CD4-positive, alpha-beta T cell treated with Interleukin-2 at 100 ng/mL for 4 hours (primary cell): ENCODE results near the gene RARA.

Experiments
- DNase-seq: peaks from one replicate; pipeline ENCODE4 v3.0.0-alpha.2; 2020; ENCODE audit warnings: low spot score

Gene RARA

DNA sequence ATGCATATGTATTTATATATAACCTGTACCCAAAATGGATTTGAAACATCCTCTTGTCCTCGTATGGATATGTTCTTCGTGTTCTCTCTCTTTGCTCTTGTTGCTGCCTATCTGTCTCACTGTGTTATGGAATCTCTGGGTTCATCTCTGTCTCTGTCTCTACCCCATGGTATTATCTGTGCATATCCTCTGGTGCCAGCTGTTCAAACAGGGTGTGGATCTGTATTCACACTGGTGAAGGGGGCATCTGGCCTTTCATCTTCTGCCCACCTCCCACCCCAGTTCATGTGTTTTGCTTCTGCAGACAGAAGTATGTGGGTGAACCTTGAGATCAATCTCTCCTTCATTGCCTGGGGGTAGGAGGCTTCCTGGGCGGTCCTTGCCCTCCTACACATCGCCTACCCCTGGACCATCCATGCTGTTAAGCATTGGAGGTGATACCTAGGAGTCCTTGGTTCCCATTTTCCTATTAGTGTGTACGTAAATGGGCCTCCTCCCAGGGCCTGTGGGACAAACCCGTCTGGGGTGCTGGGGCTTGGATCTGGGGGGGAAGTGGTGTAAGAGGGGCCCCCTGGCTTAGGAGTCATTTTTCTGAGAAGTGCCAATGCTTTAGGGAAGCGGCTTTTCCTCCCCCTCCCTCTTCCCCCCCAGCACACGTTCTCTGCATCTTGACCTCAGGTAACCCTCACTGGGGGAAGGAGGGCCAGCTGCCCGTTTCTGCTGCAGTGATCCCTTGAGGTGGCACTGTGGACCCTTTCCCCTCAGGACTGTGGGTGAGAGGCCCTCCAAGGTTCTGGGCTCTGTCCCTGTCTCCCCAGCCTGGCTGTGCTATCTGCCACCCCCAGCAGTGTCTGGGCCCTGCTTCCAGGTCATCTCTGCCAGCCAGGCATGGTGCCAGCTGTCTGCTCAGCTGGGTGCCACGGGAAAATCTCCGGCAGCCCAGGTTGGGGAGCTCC is 21.1 kb downstream of the RARA start:
- DNase-seq, result peak; percentile 50

DNA sequence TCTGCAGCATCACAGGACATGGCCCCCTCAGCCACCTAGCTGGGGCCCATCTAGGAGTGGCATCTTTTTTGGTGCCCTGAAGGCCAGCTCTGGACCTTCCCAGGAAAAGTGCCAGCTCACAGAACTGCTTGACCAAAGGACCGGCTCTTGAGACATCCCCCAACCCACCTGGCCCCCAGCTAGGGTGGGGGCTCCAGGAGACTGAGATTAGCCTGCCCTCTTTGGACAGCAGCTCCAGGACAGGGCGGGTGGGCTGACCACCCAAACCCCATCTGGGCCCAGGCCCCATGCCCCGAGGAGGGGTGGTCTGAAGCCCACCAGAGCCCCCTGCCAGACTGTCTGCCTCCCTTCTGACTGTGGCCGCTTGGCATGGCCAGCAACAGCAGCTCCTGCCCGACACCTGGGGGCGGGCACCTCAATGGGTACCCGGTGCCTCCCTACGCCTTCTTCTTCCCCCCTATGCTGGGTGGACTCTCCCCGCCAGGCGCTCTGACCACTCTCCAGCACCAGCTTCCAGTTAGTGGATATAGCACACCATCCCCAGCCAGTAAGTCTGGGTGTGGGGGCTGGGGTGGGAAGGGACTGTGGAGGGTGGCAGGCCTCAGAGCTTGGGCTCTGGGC is 22.0 kb downstream of the RARA start:
- DNase-seq, result no peak

DNA sequence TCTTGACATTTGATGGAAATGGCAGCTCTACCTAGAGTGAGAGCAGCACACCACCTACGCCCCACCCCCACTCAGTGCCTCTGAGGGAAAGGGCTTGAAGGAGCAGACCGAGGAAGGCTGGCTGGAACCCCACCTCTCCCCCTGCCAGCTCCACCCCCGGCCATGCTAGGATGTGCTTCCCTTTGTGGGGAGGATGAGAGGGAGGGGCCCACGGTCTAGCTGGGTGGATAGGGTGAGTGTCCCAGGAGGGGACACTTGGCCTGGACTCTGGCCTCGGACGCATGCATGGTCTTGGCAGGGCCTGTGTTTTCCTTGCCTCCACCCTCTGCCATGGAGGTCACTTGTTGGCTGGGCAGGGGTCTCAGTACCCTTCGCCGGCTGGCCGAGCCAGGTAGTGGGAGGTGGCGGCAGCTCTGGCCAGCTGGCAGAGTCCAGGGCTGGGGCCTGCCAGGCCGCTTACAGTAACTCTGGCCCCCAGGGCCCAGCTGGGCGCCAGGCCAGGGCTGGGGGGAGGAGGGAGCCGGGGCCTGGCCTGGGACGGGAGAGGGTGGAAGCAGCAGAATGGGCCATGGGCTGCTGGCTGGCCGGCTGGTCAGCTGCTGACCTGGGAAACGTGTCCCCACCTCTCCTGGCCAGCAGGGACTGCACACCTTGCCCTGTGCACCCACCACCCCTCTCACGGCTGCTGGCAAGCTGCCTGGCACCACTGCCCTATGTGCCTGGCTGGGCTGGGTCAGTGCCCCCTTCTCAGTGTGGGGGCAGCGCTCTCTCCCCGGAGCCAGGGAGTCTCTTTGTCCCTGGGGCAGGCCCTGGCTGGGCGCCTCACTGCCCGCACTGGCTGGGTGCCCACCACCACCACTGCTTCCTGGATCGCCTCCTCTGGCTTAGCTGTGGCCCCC is 23.0 kb downstream of the RARA start:
- no peak for DNase-seq

DNA sequence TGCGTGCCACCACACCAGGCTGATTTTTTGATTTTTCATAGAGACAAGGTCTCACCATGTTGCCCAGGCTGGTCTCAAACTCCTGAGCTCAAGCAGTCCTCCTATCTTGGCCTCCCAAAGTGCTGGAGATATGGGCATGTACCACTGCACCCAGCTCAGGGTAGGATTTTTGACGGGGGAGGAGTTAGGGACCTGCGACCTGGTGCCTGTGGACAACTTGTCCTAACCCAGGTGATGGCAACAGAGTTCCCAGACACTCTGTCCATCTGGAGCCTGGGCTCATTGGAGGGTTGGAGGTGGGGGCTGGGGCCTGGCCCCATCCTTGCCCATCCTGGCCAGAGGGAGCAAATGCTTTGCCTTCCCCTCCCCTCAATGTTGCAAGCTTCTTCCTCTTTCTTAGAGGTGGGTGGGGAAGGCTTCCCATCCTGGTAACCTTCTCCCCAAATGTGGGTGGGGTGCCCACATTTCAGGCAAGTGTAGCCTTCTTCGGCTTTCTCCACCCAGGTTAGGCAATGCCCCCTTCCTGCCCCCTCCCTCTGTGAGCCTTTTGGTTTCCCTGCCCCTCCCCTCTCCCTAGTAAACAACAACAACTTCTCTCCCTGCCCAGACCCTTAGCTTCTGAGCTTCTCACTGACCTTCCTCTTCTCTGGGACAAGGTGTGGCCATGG is 24.9 kb downstream of the RARA start:
- DNase-seq, result no peak

DNA sequence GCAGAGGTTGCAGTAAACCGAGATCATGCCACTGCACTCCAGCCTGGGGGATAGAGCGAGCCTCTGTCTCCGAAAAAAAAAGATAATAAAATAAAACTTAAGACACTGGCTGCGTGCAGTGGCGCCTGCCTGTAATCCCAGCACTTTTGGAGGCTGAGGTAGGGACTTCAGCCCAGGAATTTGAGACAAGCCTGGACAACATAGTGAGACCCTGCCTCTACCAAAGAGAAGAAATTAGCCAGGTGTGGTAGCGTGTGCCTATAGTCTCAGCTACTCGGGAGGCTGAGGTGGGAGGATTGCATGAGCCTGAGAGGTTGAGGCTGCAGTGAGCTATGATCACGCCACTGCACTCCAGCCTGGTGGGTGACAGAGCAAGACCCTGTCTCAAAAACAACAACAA is 26.6 kb downstream of the RARA start:
- DNase-seq, result no peak

DNA sequence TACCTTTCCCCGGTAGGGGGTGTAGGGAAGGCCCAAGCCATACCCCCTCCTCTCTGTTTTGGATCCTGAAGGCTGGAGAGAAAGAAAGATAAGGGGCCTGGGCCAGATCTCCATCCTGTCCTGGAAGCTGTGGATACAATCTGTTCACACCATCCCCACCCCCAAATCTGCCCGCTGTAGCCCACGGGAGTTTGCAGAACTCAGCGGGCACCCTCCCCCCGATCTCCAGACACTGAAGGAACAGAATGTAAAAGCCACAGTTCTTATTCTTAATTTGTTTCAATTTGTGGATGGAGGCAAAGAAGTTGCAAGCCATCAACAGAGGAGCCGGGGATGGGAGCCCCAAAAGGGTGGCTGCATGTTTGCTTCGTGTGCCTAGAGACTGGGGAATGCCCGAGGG is 28.4 kb downstream of the RARA start:
- no peak for DNase-seq

DNA sequence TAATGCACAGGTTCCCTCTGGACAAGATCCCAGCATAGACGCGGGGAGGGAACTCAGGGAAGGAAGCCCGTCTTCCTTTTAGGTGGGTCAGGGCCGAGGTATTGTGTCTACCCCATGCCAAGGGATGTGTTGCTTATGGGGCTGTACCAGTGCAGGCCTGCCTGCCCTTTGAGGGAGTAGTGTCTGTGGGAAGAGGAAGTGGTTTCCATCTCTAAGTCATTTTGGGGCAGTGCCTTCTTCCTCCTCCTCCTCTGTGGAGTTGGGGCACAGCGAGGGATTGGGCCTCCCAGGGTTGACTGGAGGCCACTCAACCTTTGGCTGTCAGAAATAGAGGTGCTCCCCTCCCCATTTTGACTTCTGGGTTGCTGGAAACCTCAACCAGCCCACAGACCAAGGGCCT is 29.1 kb downstream of the RARA start:
- DNase-seq, result no peak

DNA sequence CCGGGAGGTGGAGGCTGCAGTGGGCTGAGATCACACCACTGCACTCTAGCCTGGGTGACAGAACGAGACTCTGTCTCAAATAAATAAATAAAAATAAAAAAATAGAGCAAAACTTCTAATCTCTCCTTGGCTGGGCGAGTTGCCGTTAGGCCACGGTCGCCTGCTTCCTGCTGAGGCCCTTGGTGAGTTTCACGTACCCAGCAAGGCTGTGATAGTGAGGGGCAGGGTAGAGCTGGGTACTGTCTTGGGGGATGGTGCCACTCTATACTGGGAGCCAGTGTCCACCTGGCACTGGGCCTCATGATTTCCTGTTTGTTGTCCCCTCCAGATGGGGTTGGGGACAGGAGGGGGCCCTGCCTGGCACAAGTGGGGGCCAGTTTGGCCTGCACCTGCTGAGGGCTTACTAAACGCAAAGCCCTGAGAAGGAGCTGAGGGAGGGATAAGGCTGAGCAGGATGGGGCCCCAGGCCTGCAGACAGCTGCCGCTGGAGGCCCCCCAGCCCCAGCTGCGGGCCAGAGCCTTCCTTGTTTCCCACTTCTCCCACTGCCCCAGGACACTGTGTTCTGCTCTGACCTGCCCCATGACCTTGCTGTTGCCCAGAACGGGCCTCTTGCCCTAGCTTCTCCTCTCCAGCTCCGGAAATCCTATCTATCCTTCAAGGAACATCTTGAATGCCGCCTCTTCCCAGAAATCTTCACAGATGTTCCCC is 30.1 kb downstream of the RARA start:
- no peak for DNase-seq

DNA sequence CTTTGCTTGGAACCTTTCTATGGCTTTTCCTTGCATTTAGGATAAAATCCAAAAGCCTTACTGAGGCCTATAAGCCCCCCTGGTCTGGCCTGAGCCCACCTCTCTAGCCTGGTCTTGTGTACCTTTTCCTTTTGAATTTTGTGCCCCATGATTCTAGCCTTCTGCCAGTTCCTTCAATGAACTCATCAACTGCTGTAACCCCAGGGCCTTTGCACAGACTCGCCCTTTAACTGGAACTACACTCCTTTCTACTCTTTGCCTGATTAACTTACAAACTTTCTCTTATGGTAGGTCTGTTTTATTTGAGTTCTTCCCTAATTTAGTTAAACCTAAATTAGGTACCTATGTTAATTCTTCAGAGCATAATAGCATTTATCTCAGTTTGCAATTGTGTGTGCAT is 31.3 kb downstream of the RARA start:
- no peak for DNase-seq

DNA sequence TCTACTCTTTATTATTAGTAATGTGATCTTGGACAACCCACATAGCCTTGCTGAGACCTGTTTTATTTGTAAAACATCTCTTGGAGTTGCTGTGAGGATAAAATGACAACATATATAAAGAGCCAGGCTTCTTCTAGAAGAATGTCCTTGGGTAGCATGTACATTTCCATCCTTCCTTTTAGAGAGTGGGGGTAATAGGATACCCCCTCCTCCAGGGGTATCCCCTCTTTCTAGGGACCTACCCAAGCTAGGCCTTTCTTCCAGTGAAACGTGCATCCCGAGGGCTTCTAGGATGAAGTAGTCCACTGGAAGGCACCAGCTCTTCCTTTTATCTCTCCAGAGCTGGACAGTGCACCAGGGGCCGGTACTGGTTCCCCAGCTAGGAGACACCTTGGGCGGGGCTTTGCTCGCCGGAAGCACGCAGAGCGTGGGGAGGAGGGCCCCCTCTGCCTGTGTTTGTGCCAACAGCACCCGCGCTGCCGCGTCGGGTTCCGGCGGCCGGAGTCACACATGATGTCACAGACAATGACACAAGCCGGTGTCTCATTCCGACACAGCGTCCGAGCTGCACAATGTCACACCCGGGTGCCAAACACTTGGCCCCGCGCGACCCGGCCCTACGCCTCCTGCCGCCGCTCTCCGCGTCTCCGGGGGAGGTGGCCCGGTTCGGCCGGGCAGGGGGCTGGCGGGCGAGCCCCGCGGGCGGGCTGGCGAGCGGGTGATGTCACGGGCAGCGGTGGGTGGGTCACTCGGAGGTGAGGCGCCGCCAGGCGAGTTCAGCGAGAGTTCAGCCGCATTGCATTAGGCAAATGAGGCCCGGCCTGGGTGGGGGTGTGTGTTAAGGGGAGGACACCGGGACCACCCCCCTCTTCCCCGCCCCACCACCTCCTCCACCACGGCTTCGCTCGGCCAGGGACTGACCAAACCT is 32.2 kb downstream of the RARA start:
- DNase-seq, result peak; percentile 86

DNA sequence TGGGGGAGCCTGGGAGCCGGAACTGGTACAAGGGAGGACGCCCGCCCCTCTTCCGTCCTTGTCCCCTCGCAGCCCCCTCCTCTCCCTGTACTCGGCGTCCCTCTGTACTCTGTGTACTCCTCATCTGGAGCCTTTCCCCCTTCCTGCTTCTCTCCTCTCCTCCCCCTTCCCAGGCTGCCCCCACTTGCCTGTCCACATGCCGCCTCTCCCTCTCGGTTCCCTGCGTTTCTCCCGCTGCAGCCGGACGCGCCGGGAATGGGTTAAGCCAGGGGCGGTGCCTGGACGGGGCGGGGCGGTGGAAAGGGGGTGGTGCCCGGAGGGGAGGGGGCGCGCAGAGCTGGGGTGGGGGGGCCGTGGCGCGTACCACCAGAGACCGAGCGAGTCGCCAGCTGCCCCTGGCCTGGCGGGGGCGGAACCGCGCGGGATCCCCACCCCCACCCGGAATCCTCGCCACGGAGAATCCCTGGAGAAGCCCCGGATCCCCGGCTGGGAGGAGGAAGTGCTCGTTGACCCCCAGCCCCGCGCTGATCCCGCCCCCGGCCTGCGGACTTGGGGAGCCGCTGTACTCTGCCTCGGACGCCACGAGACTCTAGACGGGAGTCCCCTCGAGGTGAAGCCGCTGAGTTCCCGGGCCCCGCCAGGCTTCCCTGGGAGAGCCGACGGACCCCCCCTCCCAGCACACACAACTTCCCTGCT is 33.0 kb downstream of the RARA start:
- DNase-seq, result no peak

DNA sequence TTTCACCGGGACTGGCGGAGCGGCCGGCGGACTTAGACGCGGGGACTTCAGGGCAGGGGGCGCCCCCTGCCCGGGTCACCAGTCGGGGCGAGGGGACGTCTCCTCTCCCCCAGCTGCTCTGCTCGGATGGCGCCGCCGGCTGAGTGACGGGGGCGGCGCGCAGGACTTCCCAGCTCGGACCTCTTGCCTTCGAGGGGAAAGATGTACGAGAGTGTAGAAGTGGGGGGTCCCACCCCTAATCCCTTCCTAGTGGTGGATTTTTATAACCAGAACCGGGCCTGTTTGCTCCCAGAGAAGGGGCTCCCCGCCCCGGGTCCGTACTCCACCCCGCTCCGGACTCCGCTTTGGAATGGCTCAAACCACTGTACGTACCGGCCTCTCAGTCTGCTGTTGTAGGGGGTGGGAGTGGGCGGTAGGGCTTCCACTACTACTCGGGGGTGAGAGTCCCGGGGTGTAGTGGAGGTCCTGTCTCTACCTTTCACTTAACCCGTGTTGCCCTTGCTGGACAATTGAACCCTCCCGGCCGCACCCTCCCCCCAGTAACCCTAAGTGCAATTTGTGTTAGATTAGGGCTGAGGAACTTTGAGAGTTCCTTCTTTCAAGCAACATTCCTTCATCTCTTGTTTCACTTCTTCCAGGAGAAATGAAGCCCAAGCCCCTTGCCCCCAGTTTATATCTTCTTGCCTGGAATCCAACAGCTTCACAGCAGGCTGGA is 33.7 kb downstream of the RARA start:
- DNase-seq, result no peak

DNA sequence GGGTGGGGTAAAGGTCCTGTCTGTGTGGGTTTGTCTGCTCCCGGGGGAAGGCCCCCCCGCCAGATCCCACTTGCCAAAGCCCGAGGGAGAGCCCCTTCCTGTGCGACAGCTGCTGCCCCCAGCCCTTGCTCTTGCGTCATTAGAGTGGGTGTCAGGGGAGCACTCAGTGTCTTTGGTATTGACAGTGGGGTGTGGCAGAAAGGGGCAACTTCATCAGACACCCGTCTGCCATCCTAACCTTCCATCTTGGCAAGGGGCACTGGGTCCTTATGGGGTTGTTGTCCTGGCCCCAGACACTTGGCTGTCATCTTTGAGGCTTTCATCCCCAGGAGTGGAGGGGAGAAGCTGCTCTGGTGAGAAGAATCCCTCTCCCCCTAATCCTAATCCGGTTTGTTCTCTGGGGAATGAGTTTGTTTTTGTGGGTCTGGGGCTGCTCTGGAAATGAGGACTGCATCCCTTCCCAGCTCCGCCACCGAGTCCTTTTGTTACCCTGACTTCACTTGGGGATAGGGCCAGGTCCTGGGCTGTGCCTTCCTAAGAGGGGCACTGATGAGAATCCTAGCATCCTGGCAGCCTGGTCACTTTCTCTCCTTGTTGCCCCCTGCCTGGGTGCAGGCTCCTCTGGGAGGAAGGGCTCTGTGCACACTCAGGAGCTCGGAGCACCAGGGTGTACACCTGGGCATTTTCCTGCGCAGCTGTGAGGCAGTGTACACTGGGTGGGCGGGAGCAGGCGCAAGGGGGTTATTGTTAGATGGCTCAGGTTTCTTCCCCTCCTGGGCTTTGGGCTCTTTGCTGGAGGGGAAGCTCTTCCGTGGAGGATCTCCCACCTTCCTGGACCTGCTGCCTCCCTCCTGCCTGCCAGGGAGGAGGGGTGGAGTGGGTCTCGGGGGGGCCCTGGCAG is 34.5 kb downstream of the RARA start:
- DNase-seq, result no peak

DNA sequence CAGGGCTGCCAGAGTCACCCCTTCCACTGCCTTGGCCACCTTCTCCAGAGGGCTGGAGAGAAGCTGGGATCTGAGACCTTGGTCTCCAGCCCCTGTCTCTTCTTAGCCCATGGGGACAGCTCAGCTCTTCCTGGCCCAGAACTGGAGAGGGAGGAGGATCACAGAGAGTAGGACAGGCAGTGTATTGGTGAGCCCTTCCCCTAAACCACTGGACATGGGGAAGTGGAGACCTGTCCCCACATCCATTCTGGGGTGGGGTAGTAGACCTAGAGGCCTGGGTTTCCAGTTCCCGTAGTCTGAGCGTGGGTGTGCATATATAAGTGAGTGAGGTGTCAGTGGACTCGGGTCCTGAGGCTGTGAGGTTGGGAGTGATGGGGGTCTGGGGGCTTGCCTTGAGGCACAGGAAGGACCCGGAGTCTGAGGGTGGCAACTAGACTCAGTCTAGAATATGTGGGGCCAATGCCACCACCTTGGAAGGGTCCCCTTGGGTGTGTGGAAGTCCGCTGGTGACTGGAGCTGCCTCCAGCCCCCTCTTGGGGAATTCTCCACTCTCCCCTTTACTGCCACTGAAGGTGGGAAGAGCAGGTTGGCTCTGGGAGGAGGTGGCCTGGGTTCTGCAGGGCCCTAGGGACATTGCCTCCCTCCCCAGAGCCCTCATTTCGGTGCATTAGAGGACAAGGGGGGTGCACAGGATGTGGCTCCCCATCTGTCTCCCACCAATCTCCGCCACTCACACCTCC is 35.6 kb downstream of the RARA start:
- DNase-seq, result no peak

DNA sequence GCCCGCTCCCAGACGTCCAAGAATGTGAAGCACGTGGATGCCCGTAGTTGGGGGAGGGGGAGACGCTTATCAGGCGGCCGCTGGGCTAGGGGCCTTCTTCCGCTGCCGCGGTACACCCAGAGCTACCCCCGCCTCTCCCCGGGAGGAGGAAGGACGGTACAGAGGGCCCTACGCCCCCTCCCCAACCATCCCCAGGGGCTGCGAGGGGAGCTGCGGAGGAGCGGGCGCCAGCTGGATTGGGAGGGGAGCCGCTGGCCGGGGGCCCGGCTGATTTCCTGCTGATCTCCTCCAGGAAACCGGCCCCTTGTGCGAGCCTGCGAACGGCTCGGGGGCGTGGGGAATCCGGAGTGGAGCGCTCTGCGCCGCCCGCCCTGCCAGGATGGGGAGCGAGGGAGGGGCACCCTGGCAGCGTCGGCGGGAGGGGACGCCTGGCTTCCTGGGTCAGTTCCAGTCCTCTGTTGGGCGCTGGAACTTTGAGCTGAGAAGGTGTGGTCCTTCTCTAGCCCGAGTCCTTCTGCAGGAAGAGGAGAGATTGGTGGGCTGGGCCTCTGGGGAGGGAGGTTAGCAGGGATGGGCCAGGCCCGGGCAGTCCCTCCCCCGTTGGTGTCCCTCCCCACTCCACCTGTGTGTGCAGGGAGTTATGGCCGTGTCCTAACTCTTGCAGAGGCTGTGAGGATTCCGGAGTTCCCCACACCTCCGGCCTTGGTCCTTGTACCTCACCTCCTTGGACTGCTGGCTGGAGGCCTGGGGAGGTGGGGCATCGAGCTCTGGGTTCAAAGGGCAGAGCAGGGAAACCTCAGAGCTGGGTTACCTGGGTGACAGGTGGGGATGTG is 36.4 kb downstream of the RARA start:
- DNase-seq, result no peak
